PC-9 (cell line): ENCODE results near the gene STRN3. TPM values are rescaled to one million over a fixed set of nuclear protein-coding genes. Genes with fewer than 3 reads are reported as not detected.

ENCODE experiments used
- BruUV-seq: library from RNA; stranded (reverse); fragments of 400-500 nt; replicated peaks from 2 replicates; lab custom pipeline; 2021; lab: Mats Ljungman, UMichigan
- CTCF ChIA-PET: fragments of 300-600 bp; sonication (Branson Sonifier 250); formaldehyde crosslinking; loops from one replicate; lab custom pipeline; 2022; ENCODE audit warnings: antibody characterized with exemption; lab: Charles Lee
- POLR2A ChIA-PET: fragments of 300-600 bp; sonication (Branson Sonifier 250); formaldehyde crosslinking; loops from one replicate; lab custom pipeline; 2022; ENCODE audit warnings: antibody characterized with exemption; ENCODE audit not compliant: unreplicated experiment; lab: Charles Lee
- DNase-seq, 2 experiments: peaks; one replicate each; pipeline versions ENCODE4 v3.0.0 to v3.0.0-alpha.2; 2015 to 2022; ENCODE audit warnings: mixed read lengths in 1 of 2
- H2AFZ ChIP-seq: fragments of 200-600 bp; sonication (generic); 2 replicates; pipeline ENCODE4 v1.8.1; 2017; ENCODE audit warnings: antibody characterized with exemption
- H3F3A ChIP-seq: fragments of 200-600 bp; sonication (generic); 2 replicates; pipeline ENCODE4 v1.8.1; 2017; ENCODE audit warnings: antibody characterized with exemption, mild to moderate bottlenecking, low read depth; ENCODE audit not compliant: insufficient read depth
- H3K27ac ChIP-seq: fragments of 200-600 bp; sonication (generic); 2 replicates; pipeline ENCODE4 v1.6.1; 2016; ENCODE audit warnings: mixed run types
- H3K27me3 ChIP-seq: fragments of 200-600 bp; sonication (generic); 2 replicates; pipeline ENCODE4 v1.6.1; 2016; ENCODE audit warnings: low read depth, mixed run types; ENCODE audit not compliant: insufficient read depth
- H3K36me3 ChIP-seq: fragments of 200-600 bp; sonication (generic); 2 replicates; pipeline ENCODE4 v1.6.1; 2016; ENCODE audit warnings: low read depth, mixed run types
- H3K4me1 ChIP-seq: fragments of 200-600 bp; sonication (generic); replicated peaks from 2 replicates; pipeline ENCODE4 v1.6.1; 2016; ENCODE audit warnings: mixed run types; ENCODE audit not compliant: insufficient read depth
- H3K4me2 ChIP-seq: fragments of 200-600 bp; sonication (generic); 2 replicates; pipeline ENCODE4 v1.6.1; 2017; ENCODE audit warnings: mixed run types
- H3K4me3 ChIP-seq: fragments of 200-600 bp; sonication (generic); 2 replicates; pipeline ENCODE4 v1.6.1; 2016; ENCODE audit warnings: mixed run types
- H3K79me2 ChIP-seq: fragments of 200-600 bp; sonication (generic); 2 replicates; pipeline ENCODE4 v1.6.1; 2017; ENCODE audit warnings: low read depth, mixed run types
- H3K9me2 ChIP-seq: fragments of 200-600 bp; sonication (generic); 2 replicates; pipeline ENCODE4 v1.8.1; 2017; ENCODE audit warnings: mild to moderate bottlenecking; ENCODE audit not compliant: insufficient read depth
- H3K9me3 ChIP-seq: fragments of 200-600 bp; sonication (generic); 2 replicates; pipeline ENCODE4 v1.8.1; 2016; ENCODE audit warnings: low read depth; ENCODE audit not compliant: insufficient read depth
- H4K20me1 ChIP-seq: fragments of 200-600 bp; sonication (generic); 2 replicates; pipeline ENCODE4 v1.8.1; 2017; ENCODE audit not compliant: insufficient read depth
- EZH2 ChIP-seq: fragments of 200-600 bp; sonication (generic); IDR thresholded peaks from 2 replicates; pipeline ENCODE4 v1.8.0; 2017; ENCODE audit warnings: antibody characterized with exemption, low read depth
- intact Hi-C: fragments of 100-400 bp; cut with micrococcal nuclease; formaldehyde crosslinking; loops from one replicate; pipeline ENCODE4 v1.10.0; 2022; ENCODE audit not compliant: unreplicated experiment
- total RNA-seq: library from RNA; stranded (reverse); gene quantifications from 2 replicates; pipeline ENCODE4 v1.2.3, GENCODE V29; 2021
- TF ChIP-seq, protein P1 (sequence below): fragments of 200-600 bp; sonication (generic); conservative IDR thresholded peaks from 2 replicates; pipeline ENCODE4 v1.6.1; 2017; ENCODE audit warnings: mixed run types, antibody characterized with exemption, mild to moderate bottlenecking, moderate library complexity

Gene STRN3
- total RNA-seq, 1 experiment from 2014 or later: 18.1 TPM

DNA sequence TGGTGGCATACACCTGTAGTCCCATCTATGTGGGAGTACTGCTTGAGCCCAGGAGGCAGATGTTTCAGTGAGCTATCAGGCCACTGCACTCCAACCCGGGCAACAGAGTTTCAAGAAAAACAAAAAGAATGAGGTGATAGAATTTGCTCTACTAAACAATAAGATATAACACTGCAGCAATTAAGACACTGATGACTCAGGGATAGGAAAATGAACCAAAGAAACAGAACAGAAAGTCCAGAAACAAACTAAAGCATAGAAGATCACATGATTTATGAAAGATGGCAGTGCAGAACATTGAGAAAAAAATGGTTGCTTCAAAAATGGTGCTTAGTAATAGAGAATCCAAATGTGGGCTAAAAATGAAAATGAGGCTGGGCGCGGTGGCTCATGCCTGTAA lies 66.0 kb downstream of the STRN3 start:
- Histone ChIP-seq H3K9me2 (no peaks in the 10 kb centered on the region), H3K4me3 (no peak overlapping the region), H3K27me3 (no peaks in the 10 kb centered on the region), H3K79me2 (peaks cover 46% of the 10 kb centered on the region), H3K4me1 (no peaks in the 10 kb centered on the region), H3K9me3 (no peaks in the 10 kb centered on the region), H2AFZ (no peak overlapping the region), H3K27ac (no peak overlapping the region), H4K20me1 (peaks cover 4% of the 10 kb centered on the region; the same call in 1 of the 2 replicates), H3K4me2 (no peak overlapping the region), H3F3A (no peaks in the 10 kb centered on the region; the same call in 1 of the 2 replicates), H3K36me3 (0 out of 2 replicates have a peak, but pooled peaks cover 3% of the 10 kb centered on the region)
- intact Hi-C loops: no loop called here
- TF ChIP-seq, protein P1, sequence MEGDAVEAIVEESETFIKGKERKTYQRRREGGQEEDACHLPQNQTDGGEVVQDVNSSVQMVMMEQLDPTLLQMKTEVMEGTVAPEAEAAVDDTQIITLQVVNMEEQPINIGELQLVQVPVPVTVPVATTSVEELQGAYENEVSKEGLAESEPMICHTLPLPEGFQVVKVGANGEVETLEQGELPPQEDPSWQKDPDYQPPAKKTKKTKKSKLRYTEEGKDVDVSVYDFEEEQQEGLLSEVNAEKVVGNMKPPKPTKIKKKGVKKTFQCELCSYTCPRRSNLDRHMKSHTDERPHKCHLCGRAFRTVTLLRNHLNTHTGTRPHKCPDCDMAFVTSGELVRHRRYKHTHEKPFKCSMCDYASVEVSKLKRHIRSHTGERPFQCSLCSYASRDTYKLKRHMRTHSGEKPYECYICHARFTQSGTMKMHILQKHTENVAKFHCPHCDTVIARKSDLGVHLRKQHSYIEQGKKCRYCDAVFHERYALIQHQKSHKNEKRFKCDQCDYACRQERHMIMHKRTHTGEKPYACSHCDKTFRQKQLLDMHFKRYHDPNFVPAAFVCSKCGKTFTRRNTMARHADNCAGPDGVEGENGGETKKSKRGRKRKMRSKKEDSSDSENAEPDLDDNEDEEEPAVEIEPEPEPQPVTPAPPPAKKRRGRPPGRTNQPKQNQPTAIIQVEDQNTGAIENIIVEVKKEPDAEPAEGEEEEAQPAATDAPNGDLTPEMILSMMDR: no peak
- DNase-seq: no peak
- CTCF ChIA-PET: no interaction called here
- POLR2A ChIA-PET: no interaction called here
- BruUV-seq: no TSS peak

DNA sequence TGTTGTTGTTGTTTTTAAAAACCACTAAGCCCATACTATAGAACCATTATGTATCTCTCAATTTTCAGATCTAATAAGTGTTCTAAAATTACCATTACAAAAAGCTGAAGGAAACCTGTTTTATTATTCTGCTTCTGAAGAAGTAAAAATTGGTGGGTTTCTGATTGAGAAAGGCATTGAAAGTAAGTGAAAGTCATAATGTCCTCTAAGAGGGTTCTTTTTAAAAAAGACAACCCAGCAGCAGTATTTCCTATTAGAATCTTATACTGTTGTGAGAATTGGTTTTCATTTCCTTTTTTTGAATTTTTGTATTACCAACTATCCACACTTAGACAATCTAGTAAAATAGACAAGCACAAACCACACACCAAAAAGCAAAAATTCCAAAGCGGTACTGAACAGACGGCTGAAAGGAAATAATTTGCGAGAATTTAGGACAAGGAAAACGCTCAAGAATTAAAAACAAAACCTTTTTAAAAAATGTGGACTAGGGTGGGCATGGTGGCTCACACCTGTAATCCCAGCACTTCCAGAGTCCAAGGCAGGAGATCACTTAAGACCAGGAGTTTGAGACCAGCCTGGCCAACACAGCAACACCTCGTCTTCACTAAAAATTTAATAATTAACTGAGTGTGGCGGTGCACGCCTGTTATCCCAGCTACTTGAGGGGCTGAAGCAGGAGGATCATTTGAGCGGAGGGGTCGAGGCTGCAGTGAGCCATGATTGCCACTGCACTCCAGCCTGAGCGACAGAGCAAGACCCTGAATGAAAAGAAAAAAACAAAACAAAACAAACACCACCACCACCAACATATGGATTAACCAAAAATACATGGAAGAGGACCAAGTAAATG lies 67.4 kb downstream of the STRN3 start:
- Histone ChIP-seq H3K27ac (no peak overlapping the region), H3K36me3 (peaks cover 3% of the 10 kb centered on the region; the same call in 1 of the 2 replicates), H3K4me2 (no peak overlapping the region), H3K9me3 (no peaks in the 10 kb centered on the region), H3F3A (no peaks in the 10 kb centered on the region), H3K4me3 (no peak overlapping the region), H3K27me3 (no peaks in the 10 kb centered on the region), H3K79me2 (peaks cover 44% of the 10 kb centered on the region), H3K9me2 (no peaks in the 10 kb centered on the region), H2AFZ (no peak overlapping the region), H4K20me1 (peaks cover 4% of the 10 kb centered on the region; the same call in 1 of the 2 replicates), H3K4me1 (no peaks in the 10 kb centered on the region)
- intact Hi-C loops: no loop called here
- TF ChIP-seq, protein P1: no peak
- no peak for TF ChIP-seq EZH2
- no peak for DNase-seq
- ChIA-PET CTCF (no interaction called here), POLR2A (no interaction called here)
- BruUV-seq: no TSS peak

DNA sequence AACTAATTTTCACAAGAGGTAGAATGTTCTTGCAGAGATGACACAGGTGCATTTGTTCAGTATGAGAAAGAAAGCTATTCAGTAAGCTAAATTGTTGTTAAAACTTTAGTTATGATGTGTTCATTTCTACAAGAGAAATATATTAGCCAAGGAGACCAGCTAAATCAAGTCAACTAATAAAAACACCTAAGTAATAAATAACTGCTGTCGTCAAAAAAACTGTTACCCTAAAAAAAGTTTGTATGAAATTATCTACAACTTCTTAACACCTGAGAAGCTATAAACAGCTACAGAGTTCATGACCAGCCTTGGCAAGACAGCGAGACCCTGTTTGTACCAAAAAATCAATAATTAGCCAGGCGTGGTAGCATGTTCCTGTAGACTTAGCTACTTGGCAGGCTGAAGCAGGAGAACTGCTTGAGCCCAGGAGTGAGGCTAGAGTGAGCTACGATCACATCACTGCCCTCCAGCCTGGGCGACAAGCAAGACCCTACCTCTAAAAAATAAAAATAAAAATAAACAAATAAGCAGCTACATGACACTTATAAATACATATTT lies 68.3 kb downstream of the STRN3 start:
- H3K4me2 ChIP-seq: no peak overlapping the region
- no peaks in the 10 kb centered on the region for H3K27me3 ChIP-seq
- peaks cover 4% of the 10 kb centered on the region; the same call in 1 of the 2 replicates for H4K20me1 ChIP-seq
- no peaks in the 10 kb centered on the region for H3K9me3 ChIP-seq
- H3K27ac ChIP-seq: no peak overlapping the region
- BruUV-seq: no TSS peak
- no peak overlapping the region for H2AFZ ChIP-seq
- H3K4me1 ChIP-seq: no peaks in the 10 kb centered on the region
- CTCF ChIA-PET: no interaction called here
- TF ChIP-seq EZH2: no peak
- TF ChIP-seq, protein P1: no peak
- H3K4me3 ChIP-seq: no peak overlapping the region
- peaks cover 6% of the 10 kb centered on the region; the same call in 1 of the 2 replicates for H3K36me3 ChIP-seq
- POLR2A ChIA-PET: no interaction called here
- peaks cover 38% of the 10 kb centered on the region for H3K79me2 ChIP-seq
- H3F3A ChIP-seq: no peaks in the 10 kb centered on the region
- intact Hi-C loops: no loop called here
- DNase-seq: no peak
- H3K9me2 ChIP-seq: no peaks in the 10 kb centered on the region
